Measurements from ENCODE around the gene GEMIN2.
A peak's percentile ranks its signal among the peaks of the same experiment; 100 is the strongest.

GEMIN2 gene

GRCh38 chr14:39173198-39173597 is 59.1 kb downstream of the GEMIN2 start:
- no peak for DNase-seq (ENCODE audit: extremely low read depth, low read depth)
- no peak overlapping the region for H3K4me3 ChIP-seq (replicated peaks; ENCODE audit: low read depth, low read length)
- TF ChIP-seq CTCF (IDR thresholded peaks at IDR 0.05; ENCODE audit: low read depth, low read length, missing control alignments) = no peak

GRCh38 chr14:39174560-39175444 is 60.7 kb downstream of the GEMIN2 start, which contains the start of gene PNN:
TSS of gene PNN (plus strand) at chr14:39175254. CDS start at chr14:39175280, 26 bp downstream.
- peak within 1 kb of the TSS; percentile 70 for H3K4me3 ChIP-seq (replicated peaks; ENCODE audit: low read depth, low read length)
- peak; percentile 99 for DNase-seq (ENCODE audit: extremely low read depth, low read depth)
- TF ChIP-seq CTCF (IDR thresholded peaks at IDR 0.05; ENCODE audit: low read depth, low read length, missing control alignments) = no peak

- TF ChIP-seq CTCF (IDR thresholded peaks at IDR 0.05; ENCODE audit: low read depth, low read length, missing control alignments) = no peak
- peak overlapping the region; percentile 70 for H3K4me3 ChIP-seq (replicated peaks; ENCODE audit: low read depth, low read length)
- no peak for DNase-seq (ENCODE audit: extremely low read depth, low read depth)
These were observed 61.5 kb downstream of the GEMIN2 start for GRCh38 chr14:39175445-39176262.

GRCh38 chr14:39176263-39177167 is 62.4 kb downstream of the GEMIN2 start:
- DNase-seq (ENCODE audit: extremely low read depth, low read depth) = no peak
- no peak for TF ChIP-seq CTCF (IDR thresholded peaks at IDR 0.05; ENCODE audit: low read depth, low read length, missing control alignments)
- peak overlapping the region; percentile 70 for H3K4me3 ChIP-seq (replicated peaks; ENCODE audit: low read depth, low read length)

- no peak for DNase-seq (ENCODE audit: extremely low read depth, low read depth)
- no peak for TF ChIP-seq CTCF (IDR thresholded peaks at IDR 0.05; ENCODE audit: low read depth, low read length, missing control alignments)
- peak overlapping the region; percentile 70 for H3K4me3 ChIP-seq (replicated peaks; ENCODE audit: low read depth, low read length)
These were observed 63.0 kb downstream of the GEMIN2 start for GRCh38 chr14:39177168-39177545.

- H3K4me3 ChIP-seq (replicated peaks; ENCODE audit: low read depth, low read length) = no peak overlapping the region
- DNase-seq (ENCODE audit: extremely low read depth, low read depth) = no peak
- TF ChIP-seq CTCF (IDR thresholded peaks at IDR 0.05; ENCODE audit: low read depth, low read length, missing control alignments) = no peak
These were observed 64.9 kb downstream of the GEMIN2 start for GRCh38 chr14:39179042-39179441.
